ACHN (cell line): ENCODE measurements around the gene NLRC5.

Source experiments
- DNase-seq: peaks from one replicate; pipeline ENCODE4 v3.0.0-alpha.2; 2015
- in situ Hi-C: cut with HindIII; loops from 2 replicates; pipeline ENCODE4 v1.10.0; 2017; ENCODE audit warnings: low sequenced_read_pairs, low pct_ligation_motif_present, low pct_unique_long_range_greater_than_20kb

NLRC5 gene

DNA sequence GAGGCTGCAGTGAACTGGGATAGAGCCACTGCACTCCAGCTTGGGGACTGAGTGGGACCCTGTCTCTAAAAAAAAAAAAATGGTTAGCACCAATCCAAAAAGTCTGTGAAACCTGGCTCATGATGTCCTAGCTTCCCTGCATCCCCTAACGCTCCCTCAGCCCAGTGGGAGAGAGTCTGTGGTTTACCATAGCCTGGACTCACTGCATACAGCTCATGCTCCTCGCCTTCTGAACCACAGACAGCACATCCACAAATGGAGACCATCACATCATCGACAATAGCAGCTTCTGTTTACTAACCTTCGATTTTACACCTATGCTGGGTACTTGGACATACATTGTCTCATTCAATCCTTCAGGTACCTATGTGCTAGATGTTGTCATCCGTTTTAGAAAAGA is 43.6 kb downstream of the NLRC5 start:
- DNase-seq: no peak
- in situ Hi-C loops: no loop called here

DNA sequence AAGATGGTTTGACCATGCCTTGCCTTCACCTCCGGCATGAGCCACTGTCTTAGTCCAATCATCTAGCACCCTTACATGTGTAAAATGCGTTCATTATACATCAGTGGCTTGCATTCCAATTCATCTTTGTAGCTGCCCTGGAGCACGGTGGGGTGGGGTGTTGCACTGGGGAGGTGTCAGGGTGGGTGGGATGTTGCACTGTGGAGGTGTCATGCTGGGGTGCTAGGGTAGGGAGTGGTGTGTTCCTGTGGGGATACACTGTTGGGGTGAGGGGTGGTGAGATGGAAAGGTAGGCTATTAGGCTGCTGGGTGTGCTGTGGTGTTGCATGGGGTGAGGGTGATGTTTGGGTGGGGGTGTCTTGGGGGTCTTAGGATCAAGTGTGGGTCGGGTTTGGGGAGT is 47.0 kb downstream of the NLRC5 start:
- DNase-seq: no peak
- in situ Hi-C loops: no loop called here

DNA sequence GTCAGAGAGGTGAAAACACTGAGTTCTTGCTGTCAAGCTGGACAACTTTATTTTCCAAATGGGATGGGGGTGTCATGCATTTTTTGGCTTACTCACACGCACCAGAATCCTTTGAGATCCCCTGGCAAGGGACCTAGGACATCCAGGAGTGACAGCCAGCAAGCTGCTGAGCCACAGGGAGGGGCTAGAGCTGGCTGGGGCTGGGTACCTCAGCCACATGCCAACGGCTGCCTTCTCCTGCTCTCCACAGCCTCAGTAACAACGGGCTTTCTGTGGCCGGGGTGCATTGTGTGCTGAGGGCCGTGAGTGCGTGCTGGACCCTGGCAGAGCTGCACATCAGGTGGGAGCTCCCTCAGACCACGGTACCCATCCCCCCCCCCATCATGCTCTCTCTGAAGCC is 47.6 kb downstream of the NLRC5 start:
- in situ Hi-C loops: no loop called here
- no peak for DNase-seq

DNA sequence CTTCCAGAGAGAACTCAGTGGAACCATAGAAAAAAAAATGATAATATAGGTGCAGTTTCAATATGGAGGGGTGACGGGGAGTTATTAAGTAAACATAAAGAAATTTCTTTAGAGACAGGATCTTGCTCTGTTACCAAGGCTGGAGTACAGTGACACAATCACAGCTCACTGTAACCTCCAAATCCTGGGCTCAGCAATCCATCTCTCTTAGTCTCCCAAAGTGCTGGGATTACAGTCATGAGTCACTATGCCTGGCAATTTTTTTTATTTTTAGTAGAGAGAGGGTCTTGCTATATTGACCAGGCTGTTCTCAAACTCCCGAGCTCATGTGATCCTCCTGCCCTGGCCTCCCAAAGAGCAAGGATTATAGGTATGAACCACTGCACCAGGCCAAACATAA is 48.8 kb downstream of the NLRC5 start:
- in situ Hi-C loops: no loop called here
- DNase-seq: no peak

DNA sequence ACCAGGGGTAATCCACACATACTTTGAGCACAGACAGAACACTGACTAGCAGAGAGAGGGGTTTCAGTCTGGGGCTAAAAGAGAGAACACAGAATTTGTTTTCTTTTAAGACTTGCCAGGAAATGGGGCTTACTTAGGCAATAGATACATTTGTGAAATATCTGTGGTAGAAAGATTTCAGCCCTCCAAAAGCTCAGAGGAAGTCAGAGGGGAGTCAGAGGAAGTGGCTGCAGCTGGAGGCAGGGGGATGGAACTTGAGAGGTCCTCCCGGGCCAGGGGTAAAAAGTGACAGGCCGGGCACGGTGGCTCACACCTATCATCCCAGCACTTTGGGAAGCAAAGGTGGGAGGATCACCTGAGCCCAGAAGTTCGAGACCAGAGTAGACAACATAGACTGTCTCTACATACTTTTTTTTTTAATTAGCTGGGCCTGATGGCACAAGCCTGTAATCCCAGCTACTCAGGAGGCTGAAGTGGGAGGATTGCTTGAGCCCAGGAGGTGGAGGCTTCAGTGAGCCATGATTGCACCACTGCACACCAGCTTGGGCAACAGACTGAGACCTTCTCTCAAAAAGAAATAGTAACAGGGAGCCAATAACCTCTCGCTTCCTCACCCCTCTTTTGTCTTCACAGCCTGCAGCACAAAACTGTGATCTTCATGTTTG is 49.9 kb downstream of the NLRC5 start:
- in situ Hi-C loops: no loop called here
- DNase-seq: no peak

DNA sequence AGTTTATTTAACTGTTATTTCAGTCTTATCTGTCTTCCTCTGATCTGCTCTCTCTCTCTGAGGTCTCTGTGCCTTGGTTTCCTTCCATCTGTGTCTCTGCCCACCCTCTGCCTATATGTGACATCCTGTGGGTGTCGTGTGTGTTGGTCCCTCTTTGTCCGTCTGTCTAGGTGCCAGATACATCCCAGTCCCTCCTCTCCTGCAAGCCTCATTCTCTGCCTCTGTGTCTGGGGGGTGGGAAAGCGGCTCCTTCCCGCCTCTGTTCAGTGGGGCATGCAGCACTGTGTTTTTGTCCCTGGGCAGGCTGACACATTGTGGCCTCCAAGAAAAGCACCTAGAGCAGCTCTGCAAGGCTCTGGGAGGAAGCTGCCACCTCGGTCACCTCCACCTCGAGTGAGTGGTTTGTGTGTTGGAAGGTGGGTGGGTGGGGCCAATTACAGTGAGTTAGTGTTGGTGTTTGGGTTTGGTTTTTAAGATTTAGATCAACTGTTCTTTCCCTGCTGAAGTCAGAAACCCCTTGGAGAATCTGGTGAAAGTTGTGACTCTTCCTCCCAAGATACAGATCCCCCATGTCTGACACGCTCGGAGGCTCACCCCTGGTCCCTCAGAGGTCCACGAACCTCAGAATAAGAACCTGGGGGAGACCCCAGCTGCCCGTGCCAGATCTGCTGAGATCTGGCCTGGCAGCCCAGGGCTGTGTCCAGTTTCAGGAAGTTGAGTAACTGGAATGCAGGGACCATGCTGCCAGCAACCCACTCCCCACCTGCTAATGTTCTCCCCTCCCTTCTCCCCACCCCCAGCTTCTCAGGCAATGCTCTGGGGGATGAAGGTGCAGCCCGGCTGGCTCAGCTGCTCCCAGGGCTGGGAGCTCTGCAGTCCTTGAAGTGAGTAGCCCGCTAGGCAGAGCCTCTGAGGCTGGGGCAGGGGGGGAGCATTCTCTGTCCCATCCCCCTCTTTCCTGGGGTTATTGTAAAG is 52.1 kb downstream of the NLRC5 start:
- in situ Hi-C loops: no loop called here
- no peak for DNase-seq

DNA sequence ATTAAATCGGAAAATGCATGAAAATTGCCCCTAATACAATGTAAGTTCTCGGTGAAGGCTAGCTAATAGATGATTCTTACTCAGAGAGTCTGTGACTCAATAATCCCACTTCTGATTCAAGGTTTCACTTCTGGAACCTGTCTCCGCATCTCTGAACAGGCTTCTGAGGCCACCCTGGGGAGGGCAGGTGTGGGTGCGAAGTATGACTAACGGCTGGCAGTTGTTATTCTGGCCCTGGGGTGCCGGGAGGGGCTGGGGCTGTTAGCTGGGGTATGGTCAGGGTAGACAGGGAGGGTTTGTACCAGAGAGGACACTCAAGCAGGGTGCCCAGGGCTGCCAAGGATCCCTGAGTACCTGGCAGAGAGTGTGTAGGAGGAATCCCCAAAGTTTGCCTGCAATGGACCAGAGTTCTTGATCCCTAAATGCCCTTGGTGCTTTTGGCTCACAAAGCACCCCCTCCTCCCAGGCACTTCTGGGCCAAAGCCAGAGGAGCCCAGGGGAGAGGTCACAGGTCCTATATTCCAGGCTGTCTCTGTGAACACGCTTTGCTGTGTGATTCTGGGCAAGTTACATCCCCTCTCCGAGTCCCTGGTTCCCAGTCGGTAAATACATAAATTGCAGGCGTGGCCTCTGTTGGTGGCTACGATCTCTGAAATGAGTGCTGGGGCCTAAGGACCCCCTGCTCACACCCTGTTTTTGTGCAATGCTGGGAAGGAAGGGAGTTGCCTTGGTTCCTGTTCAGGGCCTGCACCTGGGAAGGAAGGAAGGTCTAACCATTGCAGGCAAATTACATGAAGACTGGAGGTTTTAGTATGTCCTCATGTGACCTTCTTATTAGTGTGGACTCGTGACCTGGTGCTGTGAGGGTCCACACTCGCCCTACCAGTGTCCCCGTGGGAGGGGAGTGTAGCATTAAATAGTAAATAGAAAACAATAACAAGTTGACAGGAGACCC is 53.1 kb downstream of the NLRC5 start:
- in situ Hi-C loops: no loop called here
- DNase-seq: no peak

DNA sequence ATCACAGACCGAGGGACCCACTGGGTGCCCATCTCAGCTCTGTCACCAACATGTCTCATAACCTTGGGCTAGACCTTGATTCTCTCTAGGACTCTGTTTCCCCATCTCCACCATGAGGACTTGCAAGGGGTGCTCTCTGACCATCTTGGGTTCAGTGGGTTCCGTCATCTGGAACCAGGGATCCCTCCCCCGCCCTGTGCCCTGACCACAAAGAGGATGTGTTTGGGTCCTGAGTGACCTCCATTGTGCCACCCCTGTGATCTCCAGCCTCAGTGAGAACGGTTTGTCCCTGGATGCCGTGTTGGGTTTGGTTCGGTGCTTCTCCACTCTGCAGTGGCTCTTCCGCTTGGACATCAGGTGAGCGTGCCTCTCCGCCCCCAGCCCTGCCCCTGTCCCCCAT is 53.9 kb downstream of the NLRC5 start:
- no peak for DNase-seq
- in situ Hi-C loops: no loop called here

DNA sequence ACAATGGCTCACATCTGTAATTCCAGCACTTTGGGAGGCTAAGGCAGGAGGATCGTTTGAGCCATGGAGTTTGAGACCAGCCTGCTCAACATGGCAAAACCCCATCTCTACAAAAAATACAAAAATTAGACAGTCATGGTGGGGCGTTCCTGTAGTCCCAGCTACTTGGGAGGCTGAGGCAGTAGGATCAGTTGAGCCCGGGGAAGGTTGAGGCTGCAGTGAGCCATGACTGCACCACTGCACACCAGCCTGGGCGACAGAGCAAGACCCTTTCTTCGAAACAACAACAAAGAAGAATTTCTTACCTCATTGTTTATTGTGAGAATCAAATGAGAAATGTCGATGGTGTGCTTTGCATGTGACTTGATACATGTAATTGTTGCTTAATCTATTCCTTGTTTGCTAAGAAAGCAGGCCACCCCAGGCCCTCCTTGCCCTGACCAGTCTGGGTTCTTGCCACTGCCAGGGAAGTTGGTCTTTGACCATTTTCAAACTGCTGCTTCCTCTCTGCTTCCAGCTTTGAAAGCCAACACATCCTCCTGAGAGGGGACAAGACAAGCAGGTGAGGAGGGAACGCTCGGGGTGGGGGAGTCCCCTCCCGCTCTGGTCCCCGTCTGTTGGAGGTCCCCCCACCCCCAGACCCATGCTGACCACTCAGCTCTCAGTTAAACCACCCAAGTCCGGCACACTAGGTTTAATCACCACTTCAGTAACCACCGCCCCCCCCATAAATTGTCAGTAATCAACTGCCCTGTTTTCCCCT is 55.8 kb downstream of the NLRC5 start:
- DNase-seq: no peak
- in situ Hi-C loops: no loop called here

DNA sequence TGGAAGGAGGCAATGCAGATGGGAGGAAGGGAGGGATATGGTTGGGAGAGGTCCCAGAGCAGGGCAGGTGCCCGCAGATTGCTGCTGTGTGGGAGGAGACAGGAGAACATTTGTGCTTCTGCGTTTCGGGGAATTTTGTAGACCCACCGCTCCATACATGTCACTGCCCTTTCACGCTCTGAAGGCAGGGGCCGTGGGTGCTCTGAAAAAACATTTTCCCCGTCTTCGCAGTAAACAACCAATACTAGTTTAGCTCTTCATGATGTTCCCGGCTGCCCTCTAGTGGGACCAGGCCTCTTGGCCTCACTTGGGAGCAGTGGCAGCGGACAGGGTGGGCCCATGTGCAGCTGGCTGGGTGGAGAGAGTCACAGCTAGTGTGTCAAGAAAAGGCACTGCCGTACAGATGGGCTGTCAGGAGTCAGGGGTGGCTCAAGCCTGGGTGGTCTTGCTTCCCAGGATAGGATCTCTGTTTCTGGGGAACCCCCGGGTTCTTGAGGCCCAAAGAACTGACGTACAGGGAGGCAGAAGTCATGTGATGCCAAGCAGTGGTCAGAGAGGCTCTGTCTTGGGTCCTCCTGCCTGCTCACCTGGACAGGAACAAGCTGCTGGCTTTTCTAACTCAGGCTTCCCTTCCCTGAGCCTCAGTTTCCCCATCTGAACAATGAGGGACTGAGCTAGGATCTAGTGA is 56.5 kb downstream of the NLRC5 start:
- DNase-seq: no peak

DNA sequence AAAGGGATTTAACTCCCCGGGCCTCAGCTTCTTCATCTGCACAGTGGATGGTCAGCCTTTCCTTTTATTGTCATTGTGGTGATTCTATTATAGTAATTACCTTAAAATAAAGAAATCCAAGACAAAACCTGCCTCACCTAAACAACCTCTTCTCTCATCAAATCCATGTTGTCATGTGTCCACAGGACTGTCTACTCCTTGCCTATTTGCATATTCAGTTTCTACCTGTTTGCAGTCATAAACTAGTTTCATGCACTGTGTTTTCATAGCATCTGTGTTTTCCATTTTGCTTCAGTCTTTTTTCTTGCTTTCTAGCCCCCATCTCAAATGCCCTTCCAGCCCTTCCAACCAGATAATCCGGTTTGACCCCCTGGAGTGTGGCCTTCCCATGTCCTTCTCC is 58.7 kb downstream of the NLRC5 start:
- DNase-seq: no peak
- in situ Hi-C loops: no loop called here

More for the DNA sequence above, 56.5 kb downstream of the NLRC5 start:
- in situ Hi-C loops: no loop called here

DNA sequence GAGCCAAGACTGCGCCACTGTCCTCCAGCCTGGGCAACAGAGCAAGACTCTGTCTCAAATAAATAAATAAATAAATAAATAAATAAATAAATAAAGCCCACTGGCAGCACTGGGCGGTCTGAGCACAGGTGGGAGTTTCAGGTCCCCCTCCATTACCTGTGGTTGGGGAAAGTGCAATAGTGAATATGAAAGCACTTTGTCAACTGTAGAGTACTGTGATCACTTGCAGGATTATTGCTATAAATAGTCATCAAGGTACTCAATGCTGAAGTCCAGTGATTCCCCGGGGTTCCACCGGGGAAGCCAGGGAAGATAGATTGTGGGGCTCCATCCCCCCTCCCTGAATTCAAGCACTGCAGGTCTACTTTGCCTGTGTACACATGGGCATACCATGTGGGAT is 60.3 kb downstream of the NLRC5 start:
- in situ Hi-C loops: no loop called here
- DNase-seq: no peak

DNA sequence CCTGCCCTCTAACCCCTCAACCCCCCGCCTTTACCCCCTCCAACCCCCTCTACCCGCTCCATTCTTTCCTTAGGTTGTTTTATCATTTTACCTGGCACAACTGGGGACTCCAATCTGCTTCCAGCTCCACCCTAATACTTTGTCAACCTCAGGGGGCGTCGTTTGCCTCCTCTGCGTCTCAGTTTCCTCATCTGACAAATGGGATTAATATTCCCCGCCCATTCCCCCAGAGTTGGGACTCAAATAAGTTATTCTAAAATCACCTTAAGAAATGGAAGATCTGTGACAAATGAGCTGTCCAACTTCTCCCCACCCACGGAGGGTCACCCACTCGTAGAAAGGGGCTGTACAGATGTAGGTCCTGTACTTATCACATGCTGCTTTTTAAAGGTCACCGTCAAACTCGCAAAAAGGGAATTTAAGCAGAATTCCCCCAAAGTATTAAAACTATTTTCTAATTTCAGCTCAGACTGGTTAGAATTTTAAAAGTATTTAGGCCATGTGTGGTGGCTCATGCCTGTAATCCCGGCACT is 62.4 kb downstream of the NLRC5 start:
- in situ Hi-C loops: no loop called here
- no peak for DNase-seq

DNA sequence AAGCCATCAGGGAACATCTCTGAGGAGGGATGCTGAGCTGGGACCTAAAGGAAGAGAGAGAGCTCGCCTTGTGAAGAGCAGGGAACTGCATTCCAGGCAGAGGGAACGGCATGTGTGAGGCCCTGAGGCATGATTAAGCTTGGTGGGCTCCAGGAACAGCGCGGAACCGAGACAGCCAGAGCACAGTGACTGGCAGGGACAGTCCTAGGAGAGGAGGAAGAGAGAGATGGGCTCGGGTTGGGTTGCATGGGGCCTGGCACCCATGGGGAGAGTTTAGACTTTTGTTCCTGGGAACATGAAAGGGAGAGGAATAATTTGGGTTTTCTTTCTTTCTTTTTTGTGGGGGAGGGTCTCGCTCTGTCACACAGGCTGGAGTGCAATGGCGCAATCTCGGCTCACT is 63.8 kb downstream of the NLRC5 start:
- DNase-seq: no peak
- in situ Hi-C loops: no loop called here

DNA sequence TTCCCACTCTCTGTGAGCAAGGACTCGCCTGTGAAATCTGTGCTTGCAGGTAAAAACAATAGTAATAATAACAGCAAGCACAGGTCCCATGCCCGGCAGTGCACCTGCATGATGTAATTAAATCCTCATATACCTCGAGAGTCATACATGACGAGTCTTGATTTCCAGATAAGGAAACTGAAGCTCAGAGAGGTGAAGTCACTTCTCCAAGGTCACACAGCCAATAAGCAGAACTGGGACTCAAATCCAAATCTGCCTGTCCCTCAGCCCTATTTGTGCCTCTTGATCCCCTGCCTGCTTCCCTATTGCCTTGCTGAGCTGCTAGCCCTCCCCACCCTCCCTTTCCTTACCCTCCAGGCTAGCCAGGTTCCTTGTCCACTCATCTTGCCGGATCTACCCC is 65.0 kb downstream of the NLRC5 start:
- no peak for DNase-seq
- in situ Hi-C loops: no loop called here

DNA sequence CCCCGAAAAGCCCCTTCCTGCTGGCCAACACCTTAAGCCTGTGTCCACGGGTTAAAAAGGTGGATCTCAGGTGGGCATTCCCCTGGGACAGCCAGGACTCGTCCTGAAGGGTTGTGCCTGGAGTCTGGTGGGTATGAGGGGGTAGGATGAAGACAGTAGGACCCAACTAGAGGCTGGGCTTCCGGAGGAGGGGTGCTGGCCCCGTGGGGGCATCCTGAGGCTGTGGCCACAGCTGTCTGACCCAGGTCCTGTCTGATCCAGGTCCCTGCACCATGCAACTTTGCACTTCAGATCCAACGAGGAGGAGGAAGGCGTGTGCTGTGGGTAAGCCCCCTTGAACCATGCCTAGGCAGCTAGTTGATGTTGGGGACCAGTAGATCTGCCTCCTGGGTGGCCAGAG is 65.4 kb downstream of the NLRC5 start:
- in situ Hi-C loops: no loop called here

DNA sequence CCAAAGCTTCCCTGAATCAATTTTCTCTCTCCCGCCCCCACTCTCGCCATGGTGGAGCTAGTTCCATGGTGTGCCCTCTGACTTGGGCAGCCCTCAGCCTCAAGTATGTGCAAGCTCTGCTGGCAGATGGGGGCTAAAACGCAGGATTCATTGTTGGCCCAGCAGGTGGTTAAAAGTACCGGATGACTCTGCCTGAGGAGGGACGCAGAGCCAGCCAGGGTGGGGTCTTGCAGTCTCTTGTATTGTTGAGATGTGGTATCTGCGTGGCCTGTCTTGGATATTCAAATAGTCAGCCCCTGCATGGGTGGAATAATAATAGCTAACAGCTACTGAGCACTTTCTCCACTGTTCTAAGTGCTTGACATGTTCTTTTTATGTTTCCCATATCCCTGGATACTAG is 66.3 kb downstream of the NLRC5 start:
- in situ Hi-C loops: no loop called here
- no peak for DNase-seq

More for the DNA sequence above, 65.4 kb downstream of the NLRC5 start:
- DNase-seq: no peak
